HG03520 (cell line): ENCODE results near the gene MAP10.

Experiments used
- ATAC-seq: cut with Tn5 transposase; IDR thresholded peaks from one replicate; pipeline ENCODE4 v1.9.1; 2021; ENCODE audit warnings: mild to moderate bottlenecking, moderate library complexity; ENCODE audit not compliant: unreplicated experiment

MAP10 gene

DNA sequence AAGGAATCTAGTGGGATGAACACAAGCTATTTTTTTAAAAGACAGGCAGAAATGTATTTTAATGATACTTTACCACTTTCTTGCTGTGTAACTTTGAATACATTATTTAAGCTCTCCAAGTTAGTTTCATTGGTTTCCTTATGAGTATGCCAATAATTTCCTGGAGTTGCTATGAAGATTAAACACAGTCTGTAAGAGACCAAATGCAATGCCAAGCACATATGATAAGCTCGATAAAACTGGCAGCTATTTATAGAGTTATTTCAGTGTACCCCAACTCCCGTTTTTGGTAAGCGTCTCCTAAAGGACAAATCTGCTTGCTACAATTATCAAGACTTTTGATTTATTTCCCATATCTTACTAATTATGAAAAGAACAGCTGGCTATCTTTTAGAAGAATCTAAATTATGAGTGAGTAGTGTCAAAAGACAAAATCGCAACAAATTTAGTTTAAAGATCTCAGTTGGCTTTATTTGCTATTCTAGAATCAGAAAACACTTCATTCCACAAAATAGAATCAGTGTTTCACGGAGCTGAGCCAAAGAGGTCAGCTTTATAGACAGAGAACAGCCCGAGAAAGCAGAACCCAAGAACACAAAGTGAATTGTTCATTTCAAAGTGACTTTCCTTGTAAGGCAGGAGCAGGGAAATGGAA lies 7.2 kb upstream of the MAP10 start:
- no peak for ATAC-seq

DNA sequence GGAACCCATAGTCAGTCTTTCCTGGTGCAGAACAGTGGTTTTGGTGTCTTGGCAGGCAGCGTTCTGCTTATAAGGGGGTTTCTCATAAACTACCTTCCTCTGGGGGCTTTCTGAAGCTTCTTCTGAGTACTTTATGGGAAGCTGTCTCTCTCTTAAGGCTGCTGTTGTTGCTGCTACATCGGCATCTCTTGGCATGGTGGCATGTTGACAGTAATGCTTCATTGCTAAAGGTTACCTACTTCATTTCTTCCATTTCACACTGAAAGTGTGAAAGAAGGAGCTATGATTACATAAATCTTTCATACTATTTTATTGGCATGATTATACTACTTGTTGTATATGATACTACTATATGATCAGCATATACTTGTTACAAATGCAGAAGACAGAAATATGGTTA lies 6.3 kb upstream of the MAP10 start:
- no peak for ATAC-seq

DNA sequence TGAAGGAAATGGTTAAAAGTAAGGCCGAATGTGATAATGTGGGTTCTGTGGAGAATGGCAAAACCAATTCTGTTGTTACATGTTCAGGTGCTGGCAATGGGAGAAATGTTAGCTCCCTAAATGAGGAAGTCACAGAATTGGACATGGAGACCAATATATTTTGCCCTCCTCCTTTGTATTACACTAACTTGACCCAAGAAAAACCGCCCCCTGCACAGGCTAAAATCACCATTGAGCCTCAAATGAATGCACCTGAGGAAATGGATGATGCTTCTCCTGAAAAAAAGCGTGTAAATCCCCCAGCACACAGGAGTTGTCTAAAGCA lies 932 bp downstream of the MAP10 start:
- ATAC-seq, result no peak

DNA sequence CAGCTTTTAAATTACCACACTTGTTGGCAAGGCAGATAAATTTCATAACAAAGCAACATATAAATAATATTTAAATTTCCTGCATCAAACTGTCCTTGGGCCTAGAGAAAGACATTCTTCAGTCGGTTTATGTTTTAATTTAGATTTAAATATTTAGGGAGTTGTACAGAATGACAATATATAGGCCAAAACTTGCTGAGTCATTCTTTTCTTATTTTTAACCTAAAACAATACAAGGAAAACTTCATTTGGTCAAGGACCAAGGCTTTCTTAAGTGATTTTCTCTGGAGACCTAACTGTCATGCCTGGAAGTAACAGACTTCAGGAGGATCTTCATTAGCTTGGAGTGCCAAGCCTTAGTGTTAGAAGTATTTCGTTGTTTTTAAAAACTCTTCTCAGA lies 5.6 kb downstream of the MAP10 start:
- no peak for ATAC-seq

DNA sequence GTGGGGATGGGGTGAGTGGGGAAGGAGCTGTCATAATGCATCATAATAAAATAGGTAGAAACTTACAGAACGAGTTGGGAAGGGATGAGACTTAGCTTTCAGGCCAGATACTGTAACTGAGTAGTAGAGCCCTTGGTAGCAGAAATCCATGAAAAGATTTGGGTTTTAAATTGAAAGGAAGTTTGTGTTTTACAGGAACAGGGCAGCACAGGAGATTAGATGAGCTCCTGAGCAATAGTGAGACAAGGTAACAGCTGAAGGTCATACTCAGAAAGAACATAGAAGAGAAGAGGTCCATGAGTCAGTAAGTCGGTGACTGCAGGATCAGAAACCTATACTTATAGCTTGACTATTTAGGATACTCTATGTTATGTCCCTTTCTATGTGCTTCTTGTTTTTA lies 7.3 kb downstream of the MAP10 start:
- no peak for ATAC-seq

DNA sequence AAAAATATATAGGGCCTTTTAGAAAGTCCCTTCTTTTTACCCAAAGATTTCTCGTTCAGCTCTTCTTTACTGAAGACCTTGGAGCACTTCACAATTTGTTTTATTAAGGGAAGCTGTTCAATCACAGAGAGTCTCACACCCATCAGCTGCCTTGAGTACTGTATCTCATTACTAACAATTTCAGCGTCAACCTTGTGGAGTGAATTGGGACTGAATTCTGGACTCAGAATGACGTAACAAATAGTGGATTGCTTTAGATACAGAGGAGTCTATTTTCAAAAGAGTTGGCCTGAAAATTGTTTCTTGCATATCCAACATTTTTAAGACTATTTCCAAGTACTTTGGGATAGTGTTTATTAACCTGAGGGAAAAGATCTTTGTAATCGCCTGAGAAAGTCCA lies 7.9 kb downstream of the MAP10 start:
- ATAC-seq, result no peak

DNA sequence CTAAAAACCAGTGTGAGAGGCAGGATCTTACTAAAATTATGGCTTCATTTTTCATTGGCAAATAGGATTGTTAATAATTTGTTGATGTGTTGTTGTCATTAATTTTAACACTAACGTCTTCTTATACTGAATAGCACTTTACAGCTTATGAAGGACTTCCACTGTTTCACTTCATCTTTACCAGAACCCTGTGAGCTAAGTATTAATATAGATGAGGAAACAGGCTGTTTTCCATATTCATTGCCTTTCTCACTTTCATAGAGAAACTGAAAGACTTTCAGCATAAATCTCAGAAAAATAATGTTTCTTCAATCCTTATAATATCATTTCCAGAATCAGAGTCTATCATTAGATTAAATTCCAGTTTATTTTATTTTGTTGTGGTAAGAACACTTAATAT lies 8.5 kb downstream of the MAP10 start:
- no peak for ATAC-seq

DNA sequence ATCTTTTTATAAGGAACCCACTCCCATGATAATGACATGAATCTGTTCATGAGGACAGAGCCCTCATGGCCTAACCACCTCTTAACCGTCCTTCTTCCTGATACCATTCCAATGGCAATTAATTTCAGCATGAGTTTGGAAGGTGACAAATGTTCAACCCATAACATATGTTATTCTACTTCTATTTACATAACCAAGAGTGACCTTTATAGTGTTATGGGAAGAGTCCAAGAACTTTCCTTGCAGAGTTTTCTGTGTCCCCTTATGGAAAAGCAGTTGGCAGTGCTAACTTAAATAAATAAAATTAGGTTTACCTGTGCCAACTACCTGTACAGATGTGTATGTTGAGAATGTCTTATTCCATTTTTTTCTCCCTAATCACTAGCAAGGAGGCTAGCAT lies 11.1 kb downstream of the MAP10 start:
- ATAC-seq, result no peak

DNA sequence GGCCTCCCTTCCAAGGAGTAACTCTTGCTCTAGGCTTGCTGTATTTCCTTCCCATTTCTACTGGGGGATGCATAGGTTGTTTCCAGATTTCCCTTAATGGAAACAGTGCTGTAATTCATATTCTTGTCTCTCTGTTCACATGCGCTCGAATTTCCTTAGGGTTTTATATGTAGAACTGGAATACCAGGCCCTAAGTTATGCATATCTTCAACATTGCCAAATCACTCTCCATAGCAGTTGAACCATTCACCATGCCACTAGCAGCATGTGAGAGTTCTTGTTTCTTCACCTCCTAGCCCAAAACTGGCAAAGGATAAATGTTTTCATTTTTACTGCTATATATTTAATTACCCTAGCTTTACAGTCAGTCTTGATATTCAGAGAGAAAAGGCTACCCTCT lies 12.8 kb downstream of the MAP10 start:
- no peak for ATAC-seq

DNA sequence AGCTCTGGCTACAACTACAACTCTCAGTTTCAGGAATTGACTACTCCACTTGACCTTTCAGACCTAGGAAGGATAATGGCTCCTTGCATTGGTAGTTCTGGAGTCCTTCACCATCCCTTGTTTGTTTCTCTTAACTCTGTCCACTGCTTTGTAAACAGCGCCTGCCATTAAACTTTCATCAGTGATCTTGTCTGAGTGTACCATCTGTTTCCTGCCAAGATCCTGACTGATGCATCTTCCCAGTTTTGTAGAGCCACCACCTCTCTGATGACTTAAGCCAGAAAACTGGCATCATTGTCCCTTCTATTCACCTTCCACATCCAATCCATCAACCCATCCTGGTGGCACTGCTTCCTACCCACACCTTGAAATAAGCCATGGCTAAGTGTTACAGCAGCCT lies 15.2 kb downstream of the MAP10 start:
- no peak for ATAC-seq

DNA sequence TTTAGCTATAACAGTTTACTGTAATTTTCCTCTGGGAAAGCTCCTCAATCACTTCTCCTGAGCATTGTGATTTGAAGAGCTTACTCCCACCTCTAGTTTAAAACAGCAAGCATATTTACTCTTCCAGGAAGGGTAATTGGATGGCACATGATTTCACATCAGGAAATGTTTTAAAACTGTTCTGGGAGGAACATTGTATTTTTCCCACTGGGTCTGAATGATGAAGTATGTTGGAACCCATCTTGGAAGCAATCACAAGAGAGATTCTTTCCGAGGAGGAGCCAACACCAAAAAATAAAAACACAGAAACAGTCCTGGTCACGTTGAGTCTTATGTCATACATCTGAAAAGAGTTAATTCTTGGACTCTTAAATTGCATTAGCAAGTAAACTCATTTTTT lies 17.3 kb downstream of the MAP10 start:
- ATAC-seq, result no peak

DNA sequence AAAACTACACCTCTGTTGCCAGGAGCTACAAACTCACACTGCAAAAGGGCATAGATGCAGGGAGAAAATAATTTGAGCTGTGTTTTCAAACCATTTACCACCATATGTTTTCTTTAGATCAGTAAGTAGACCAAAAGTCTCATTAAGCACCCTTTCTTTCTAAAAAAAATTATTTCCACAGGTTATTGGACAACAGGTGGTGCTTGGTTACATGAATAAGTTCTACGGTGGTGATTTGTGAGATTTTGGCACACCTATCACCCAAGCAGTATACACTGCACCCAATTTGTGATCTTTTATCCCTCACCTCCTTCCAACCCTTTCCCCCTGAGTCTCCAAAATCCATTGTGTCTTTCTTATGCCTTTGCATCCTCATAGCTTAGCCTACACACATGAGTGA lies 21.1 kb downstream of the MAP10 start:
- no peak for ATAC-seq

DNA sequence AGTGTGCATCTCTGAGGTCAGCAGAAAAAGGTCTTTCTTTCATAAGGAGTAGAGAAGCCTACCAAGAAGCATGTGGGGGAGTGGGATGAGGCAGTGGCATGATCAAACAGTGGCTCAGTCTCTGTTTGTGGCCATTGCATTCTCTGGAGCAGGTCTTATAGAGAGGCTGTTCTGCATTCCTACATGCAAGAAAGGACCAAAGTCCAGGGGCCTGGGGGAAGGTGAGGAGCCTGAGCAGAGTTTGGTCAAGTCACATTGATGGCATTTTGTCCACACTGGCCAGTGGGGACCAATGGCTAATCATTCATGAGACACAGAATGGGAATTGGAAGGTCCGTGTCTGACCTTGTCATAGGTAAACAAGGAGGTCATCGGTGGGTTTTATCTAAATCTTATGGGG lies 25.4 kb downstream of the MAP10 start:
- no peak for ATAC-seq

DNA sequence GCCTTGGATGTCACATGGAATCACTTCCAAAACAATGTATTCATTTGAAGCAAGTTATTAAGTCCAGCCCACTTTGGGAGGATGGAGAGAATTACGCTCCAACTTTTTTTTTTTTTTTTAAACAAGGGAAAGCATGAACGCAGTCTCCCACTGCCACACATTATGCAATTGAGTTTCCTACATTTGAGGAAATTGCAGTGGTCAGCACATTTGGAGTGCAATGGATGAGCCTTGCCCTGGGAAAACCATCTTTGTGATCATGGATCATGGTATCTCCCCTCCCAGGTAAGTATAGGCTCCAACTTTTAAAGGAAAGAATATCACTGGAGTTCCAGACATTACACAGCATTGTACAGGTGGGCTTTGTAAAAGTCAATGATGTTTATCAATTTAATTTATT lies 26.7 kb downstream of the MAP10 start:
- ATAC-seq, result no peak

DNA sequence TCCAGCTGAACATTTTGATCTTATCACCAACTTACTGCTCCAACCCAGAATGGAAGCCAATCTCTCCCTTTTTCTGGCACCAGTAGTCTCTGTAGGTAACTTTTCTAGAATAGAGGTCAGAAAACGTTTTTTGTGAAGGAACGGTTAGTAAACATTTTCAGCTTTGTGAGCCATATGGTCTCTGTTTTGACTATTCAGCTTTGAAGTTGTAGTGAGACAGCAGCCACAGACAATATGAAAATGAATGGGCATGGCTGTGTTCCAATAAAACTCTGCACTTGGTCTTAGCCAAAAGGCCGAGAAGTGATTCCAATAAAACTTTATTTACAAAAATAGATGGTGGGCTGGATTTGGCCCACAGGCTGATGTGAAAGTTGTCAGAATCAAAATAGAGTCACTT lies 28.9 kb downstream of the MAP10 start:
- no peak for ATAC-seq

DNA sequence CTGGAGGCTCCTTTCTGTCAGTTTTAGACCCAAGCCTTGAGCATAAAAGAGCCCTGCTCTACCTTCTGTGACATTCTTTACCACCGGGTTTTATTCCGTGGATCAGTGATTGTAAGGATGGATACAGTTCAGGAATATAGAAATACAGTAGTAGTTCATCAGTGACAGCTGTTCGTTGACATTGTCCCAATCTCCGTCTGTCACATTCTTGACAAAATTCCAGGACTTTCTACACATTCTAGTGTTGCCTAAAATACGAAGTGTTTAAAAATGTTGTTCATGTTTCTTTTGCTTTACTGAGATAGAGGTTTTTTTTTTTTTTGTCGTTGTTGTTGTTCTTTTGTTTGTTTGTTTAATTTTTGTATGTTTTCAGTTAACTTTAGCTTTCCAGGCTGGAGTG lies 29.9 kb downstream of the MAP10 start:
- no peak for ATAC-seq

DNA sequence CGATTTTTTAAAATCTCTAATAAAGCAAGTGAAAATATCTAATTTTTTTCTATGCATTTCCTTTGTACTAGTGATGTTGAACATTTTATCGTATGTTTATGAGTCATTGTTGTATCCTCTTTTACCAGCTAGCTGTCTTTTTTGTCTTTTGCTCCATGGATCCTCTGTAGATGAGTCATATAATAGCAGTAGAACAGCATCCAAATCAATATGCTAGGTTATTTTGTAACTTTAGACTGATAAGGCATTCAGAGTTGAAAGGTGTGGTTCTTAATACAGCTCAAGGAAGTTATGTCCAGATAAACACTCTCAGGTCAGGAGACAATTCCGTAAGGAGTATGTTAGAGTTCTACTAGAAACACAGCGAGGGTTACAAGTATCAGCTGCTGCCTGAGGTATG lies 31.9 kb downstream of the MAP10 start:
- ATAC-seq, result no peak

DNA sequence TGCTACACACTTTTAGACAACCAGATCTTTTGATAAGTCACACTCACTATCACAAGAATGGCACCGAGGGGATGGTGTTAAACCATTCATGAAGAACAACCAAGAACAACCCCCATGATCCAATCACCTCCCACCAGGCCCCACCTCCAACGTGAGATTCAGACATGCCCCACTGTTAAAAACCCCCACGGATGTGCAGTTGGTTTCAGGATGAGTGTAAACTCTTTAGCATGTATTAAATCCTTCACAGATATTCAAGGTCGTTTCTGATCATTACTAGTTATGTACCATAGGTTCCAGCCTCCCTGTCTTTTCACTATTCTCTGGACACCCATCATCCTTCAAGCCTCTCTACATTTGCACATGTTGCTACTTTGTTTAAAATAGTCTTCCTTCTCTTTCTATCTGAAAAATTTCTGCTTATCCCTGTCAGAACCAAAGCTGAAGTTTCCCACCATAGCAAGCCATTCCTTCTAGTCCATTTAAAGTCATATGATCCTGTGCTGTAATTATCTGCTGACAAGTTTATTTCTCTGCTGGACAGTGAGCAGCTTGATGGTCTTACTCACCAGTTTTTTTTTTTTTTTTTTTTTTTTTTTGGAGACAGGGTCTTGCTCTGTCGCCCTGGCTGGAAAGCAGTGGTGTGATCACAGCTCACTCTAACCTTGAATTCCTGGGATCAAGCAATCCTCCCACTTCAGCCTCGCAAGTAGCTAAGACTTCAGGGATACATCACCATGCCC lies 36.8 kb downstream of the MAP10 start:
- ATAC-seq, result no peak

DNA sequence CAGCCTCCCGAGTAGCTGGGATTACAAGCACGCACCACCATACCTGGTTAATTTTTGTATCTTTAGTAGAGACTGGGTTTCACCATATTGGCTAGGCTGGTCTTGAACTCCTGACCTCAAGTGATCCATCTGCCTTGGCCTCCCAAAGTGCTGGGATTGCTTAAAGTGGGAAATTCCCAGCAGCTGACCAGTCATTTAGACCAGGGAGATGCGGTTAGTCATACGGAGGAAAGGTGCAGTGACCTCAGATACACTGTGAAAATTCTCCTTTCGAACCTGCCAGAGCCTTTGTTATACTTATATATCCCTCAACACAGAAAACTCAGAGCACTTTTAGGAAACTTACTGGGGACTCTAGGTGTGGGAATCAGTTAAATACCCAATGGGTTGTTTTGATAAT lies 39.6 kb downstream of the MAP10 start:
- ATAC-seq, result no peak

DNA sequence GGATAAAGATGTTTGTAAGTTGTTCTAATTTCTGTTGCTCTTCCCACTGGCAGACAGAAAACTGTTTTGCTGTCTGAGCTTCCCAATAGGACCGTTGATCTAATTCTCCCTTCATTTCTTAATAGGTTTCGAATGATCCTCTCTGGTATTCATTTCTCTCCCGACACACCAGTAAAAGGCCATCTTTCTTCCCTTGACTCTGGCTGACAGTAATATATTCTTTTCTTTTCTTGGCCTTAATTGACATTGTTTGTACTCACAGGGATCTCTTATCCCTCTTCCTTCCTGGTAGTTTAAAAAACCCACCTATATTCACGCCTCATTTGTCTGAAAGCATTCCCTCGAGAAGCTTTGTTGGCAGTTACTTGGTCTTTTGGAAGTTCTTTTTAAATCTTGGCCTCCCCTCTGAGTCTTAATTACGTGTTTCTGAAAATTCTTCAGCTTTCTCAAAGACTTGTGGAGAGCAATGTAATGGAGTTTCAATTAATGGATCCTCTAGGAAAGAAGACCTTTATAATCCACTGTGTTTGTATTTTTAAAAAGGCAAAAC lies 40.3 kb downstream of the MAP10 start:
- no peak for ATAC-seq

DNA sequence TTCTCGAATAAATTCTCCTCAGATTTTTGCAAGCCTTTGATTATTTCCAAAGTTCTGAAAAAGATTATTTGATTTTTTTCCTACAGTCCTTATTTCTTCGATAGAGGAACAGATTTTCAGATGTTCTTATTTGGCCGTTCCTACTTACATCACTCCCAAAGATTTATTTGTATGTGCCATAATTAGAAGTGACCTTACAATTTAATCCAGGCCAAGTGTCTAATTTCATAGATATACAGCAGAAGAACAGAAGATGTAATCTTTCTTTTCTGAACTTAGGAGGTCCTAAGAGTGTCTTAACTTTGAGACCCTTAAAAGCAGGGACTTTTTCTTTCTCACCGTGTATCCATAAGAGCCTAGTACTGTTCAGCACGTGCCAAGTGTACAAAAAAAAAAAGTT lies 46.3 kb downstream of the MAP10 start:
- no peak for ATAC-seq

DNA sequence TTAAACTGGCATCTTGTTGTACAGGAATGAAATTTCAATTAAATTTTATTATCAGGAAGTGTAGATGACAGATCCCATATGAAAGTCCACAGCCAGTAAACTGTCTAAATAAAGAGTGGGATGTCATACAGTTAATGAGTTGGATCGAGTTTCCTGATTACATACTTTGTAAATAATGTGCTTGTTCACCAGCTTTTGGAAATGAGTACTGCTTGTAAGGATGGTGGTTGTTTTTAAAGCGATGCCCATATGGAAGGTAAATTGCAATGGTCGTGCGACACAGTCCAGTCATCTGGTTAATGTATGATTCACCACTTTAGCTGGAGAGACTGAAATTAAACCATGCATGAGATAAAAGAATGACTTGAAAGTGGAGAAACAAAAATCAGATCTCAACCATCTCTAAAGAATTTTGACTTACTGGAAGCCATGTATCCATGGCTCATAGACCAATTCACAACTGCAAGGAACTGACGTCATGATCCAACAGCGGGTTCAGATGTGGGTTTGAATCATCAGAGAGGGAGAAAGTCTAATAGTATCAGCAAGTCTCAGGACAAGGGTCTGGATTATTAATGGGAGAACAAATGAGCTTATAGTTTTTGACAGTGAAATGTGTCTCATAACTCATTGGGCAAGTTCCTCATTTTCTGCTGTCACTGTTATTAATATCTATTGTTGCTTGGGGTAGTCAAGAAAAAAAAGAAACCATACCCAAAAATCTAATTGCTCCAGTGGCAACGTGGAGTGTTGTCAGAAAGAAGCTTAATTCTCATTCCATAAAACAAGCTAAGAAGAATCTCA lies 49.0 kb downstream of the MAP10 start:
- ATAC-seq, result no peak
